ENCODE data around the gene PTTG2. TPM values are rescaled to one million over a fixed set of nuclear protein-coding genes. Genes with fewer than 3 reads are reported as not detected.

Gene PTTG2
- total RNA-seq, 1 experiment from 2014 or later, result not detected

GRCh38 chr4:37995299-37995821, 35.2 kb downstream of the PTTG2 start:
- no peak overlapping the region for H3K4me3 ChIP-seq
- H3K27me3 ChIP-seq, result no peaks in the 10 kb centered on the region
- no peaks in the 10 kb centered on the region for H3K9me3 ChIP-seq
- no peak for DNase-seq
- no peaks in the 10 kb centered on the region for H3K36me3 ChIP-seq

- DNase-seq, result no peak
- Histone ChIP-seq H3K4me3 (no peak overlapping the region), H3K27me3 (no peaks in the 10 kb centered on the region), H3K36me3 (no peaks in the 10 kb centered on the region), H3K9me3 (no peaks in the 10 kb centered on the region)
These were observed 36.0 kb downstream of the PTTG2 start for GRCh38 chr4:37995981-37996775.

- DNase-seq, result no peak
- no peak overlapping the region for H3K4me3 ChIP-seq
These were observed 38.0 kb downstream of the PTTG2 start for GRCh38 chr4:37998226-37998625.

DNA sequence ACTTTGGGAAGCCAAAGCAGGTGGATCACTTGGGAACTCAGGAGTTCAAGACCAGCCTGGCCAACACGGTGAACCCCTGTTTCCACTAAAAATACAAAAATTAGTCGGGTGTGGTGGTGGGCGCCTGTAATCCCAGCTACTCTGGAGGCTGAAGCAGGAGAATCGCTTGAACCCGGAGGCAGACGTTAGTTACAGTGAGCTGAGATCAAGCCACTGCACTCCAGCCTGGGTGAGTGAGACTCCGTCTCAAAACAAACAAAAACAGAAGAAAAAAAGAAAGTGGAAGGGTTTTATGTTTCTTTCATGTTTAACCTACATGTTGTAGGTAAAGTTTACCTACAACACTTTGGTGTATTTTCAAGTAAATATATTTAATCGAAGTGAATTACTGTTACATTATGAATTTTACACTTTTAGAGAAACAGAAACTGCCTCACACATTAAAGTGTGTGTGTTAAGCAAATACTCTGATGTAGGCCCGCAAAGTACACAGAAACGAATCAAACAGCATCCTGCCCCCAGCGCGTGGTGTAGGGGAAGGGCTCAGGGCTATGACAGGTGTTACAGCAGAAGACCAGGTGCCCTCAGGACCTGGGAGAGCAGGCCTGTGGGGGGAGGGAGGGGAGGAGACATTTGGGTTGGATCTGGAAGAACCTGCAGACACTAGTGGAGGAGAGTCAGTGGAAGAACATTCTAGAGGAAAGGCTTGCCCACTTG, 39.0 kb downstream of the PTTG2 start:
- Histone ChIP-seq H3K36me3 (no peaks in the 10 kb centered on the region), H3K9me3 (no peaks in the 10 kb centered on the region), H3K4me3 (no peak overlapping the region), H3K27me3 (no peaks in the 10 kb centered on the region)
- DNase-seq, result no peak

More at GRCh38 chr4:37998226-37998625, 38.0 kb downstream of the PTTG2 start:
- H3K36me3 ChIP-seq, result no peaks in the 10 kb centered on the region
- no peaks in the 10 kb centered on the region for H3K9me3 ChIP-seq
- no peaks in the 10 kb centered on the region for H3K27me3 ChIP-seq

DNA sequence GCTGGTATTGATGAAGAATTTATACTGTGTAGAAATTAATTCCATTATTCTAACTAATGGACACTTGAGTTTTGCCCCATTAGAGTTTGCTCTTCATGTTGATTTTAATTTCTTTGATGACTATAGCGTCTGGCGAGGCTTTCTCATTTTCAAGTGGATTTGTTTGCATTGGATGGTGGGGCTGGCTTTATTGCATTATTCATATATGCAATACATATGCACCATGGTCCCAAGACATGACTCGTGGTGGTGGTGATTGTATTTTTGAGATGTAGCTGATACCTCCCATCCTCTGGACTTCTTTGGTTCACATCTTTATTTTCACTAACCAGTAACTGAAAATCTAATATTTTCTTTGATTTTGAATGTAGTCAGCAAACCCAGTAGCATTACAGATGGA, 39.8 kb downstream of the PTTG2 start:
- Histone ChIP-seq H3K36me3 (no peaks in the 10 kb centered on the region), H3K9me3 (no peaks in the 10 kb centered on the region), H3K4me3 (no peak overlapping the region), H3K27me3 (no peaks in the 10 kb centered on the region)
- DNase-seq, result no peak

GRCh38 chr4:38001927-38002326, 41.7 kb downstream of the PTTG2 start:
- no peaks in the 10 kb centered on the region for H3K27me3 ChIP-seq
- H3K4me3 ChIP-seq, result no peak overlapping the region
- no peaks in the 10 kb centered on the region for H3K9me3 ChIP-seq
- DNase-seq, result no peak
- H3K36me3 ChIP-seq, result no peaks in the 10 kb centered on the region

DNA sequence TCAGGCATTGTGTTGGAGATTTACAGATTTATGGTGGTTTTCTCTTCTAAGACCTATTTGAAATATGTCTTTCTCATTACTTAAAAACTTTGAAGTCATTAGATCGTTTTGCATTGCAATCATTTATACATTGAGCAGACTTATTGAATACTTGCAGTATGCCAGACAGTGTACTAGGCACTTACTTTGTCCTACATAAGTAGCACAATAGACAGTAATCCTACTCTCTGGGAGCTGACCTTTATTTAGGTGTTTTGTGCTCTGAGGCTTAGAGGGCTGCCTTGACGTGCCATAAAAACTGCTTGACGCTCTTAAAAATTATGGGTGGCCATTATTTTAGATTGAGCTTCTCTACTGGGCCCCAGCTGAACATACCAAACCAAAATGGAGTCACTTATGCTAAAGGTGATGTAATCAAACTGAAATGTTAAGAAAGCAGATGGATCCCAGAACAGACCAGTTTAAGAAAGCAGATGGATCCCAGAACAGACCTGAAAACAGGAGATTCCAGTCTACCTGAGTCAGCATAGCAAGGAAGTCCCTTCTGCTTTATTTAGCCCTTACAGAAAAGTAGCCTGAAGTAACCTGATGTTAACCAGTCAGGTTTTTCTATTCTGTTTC, 42.4 kb downstream of the PTTG2 start:
- H3K36me3 ChIP-seq, result no peaks in the 10 kb centered on the region
- H3K9me3 ChIP-seq, result no peaks in the 10 kb centered on the region
- no peak overlapping the region for H3K4me3 ChIP-seq
- no peaks in the 10 kb centered on the region for H3K27me3 ChIP-seq
- no peak for DNase-seq

DNA sequence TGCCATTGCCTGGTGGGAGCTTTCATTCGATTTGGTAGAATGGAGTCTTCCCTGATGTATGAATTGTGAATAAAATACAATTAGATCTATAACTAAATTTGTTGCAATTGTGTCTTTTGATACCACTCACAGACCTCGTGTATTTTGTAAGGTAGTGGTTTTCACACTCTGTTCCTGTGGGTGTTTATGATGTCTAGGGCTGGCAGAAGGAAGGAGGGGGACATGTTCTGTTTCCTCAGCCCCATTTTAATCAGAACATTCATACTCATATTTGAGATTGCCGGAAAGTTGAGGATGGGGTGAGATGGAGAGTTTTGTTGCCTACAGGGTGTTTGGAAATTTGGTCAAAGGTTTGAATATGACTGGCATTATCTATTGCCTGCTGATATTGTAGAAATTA, 42.9 kb downstream of the PTTG2 start:
- Histone ChIP-seq H3K9me3 (no peaks in the 10 kb centered on the region), H3K4me3 (no peak overlapping the region), H3K27me3 (no peaks in the 10 kb centered on the region), H3K36me3 (no peaks in the 10 kb centered on the region)
- no peak for DNase-seq

DNA sequence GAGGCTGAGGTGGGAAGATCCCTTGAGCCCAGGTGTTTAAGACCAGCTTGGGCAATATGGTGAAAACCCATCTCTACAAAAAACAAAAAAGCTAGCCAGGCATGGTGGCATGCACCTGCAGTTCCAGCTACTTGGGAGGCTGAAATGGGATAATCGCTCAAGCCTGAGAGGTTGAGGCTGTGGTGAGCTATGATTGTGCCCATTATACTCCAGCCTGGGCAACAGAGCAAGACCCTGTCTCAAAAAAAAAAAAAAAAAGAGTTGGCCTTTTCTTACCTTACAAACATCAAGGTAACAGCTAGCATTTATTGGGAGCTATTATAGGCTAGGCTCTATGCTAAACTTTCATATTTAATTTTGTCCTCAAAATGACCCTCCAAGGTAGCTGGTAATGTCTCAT, 43.4 kb downstream of the PTTG2 start:
- H3K27me3 ChIP-seq, result no peaks in the 10 kb centered on the region
- DNase-seq, result no peak
- H3K4me3 ChIP-seq, result no peak overlapping the region
- no peaks in the 10 kb centered on the region for H3K9me3 ChIP-seq
- H3K36me3 ChIP-seq, result no peaks in the 10 kb centered on the region

GRCh38 chr4:38004062-38004461, 43.9 kb downstream of the PTTG2 start:
- Histone ChIP-seq H3K27me3 (no peaks in the 10 kb centered on the region), H3K4me3 (no peak overlapping the region), H3K9me3 (no peaks in the 10 kb centered on the region), H3K36me3 (no peaks in the 10 kb centered on the region)
- DNase-seq, result no peak

DNA sequence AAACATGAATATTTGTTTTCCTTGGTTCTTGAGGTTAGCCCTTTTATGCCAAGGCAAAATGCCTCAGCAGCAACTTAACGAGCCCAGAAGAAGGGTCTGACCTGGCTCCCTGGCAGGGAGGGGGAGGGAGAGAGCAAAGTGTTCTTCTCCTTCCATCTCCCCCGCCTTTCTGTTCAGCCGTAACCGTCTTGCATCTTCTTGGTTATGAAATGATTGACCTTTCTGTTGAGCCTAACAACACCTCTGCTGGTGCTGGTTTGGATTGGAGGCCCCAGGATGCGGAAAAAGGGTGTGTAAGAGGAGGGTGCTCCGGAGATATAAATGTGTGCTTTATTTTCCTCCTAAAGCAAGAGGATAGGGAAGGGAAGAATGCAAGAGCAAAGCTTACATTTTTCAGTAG, 44.7 kb downstream of the PTTG2 start:
- H3K9me3 ChIP-seq, result no peaks in the 10 kb centered on the region
- no peaks in the 10 kb centered on the region for H3K27me3 ChIP-seq
- no peak for DNase-seq
- H3K4me3 ChIP-seq, result no peak overlapping the region
- H3K36me3 ChIP-seq, result no peaks in the 10 kb centered on the region

- no peaks in the 10 kb centered on the region for H3K36me3 ChIP-seq
- H3K4me3 ChIP-seq, result no peak overlapping the region
- no peaks in the 10 kb centered on the region for H3K27me3 ChIP-seq
- no peaks in the 10 kb centered on the region for H3K9me3 ChIP-seq
- DNase-seq, result no peak
These were observed 45.4 kb downstream of the PTTG2 start for GRCh38 chr4:38005637-38006036.

GRCh38 chr4:38007645-38008044, 47.4 kb downstream of the PTTG2 start:
- no peaks in the 10 kb centered on the region for H3K9me3 ChIP-seq
- no peak for DNase-seq
- H3K27me3 ChIP-seq, result no peaks in the 10 kb centered on the region
- no peak overlapping the region for H3K4me3 ChIP-seq
- no peaks in the 10 kb centered on the region for H3K36me3 ChIP-seq

DNA sequence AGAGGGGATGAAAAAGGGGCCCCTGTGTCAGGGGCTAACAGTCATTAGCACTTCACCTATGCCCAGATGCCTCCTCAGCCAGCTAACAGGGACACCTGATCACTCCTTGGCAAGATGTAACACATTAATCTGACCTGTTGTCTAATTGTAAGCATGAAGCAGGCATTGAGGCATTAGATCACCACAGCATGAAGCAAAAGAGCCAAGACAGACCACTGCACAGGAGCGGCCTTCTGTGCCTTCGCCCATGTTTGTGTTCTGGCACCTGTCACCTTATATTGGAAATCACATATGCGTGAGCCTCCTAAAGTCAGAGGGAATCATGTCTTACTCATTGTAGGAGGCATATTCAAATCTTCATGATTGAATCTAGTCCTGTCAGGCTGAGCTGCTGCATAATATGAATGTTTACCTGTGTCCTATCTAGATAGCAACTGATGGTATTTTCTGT, 48.4 kb downstream of the PTTG2 start:
- H3K27me3 ChIP-seq, result no peaks in the 10 kb centered on the region
- no peaks in the 10 kb centered on the region for H3K36me3 ChIP-seq
- no peak overlapping the region for H3K4me3 ChIP-seq
- H3K9me3 ChIP-seq, result no peaks in the 10 kb centered on the region
- DNase-seq, result no peak

- H3K36me3 ChIP-seq, result no peaks in the 10 kb centered on the region
- H3K27me3 ChIP-seq, result no peaks in the 10 kb centered on the region
- no peak overlapping the region for H3K4me3 ChIP-seq
- DNase-seq, result no peak
- H3K9me3 ChIP-seq, result no peaks in the 10 kb centered on the region
These were observed 49.2 kb downstream of the PTTG2 start for GRCh38 chr4:38009421-38009820.

DNA sequence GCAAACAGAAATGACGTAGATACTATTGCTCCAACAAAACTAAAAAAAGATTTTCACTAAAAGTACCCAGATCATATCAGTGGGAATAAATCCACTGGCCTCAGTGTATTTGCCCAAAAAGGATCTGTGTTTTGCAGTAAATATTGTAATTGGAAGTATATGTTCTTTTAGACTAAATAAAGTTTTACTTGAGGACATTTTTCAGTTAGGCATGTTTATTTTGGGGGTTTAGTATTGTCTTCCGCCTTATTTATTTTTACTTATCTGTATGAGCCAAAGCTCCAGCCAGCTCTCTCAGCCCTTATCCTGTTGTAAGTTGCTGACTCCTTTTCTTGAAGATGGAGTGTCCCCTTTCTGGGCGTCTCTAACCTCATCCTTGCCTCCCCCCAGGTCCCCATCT, 49.8 kb downstream of the PTTG2 start:
- Histone ChIP-seq H3K27me3 (no peaks in the 10 kb centered on the region), H3K9me3 (no peaks in the 10 kb centered on the region), H3K36me3 (no peaks in the 10 kb centered on the region), H3K4me3 (no peak overlapping the region)
- no peak for DNase-seq

Data from MG63 (cell line).